ENCODE measurements around the gene ARHGAP15. TPM values are rescaled to one million over a fixed set of nuclear protein-coding genes. Genes with fewer than 3 reads are reported as not detected.

The ARHGAP15 gene
- polyA plus RNA-seq, 1 donor from 2014 or later = 190 TPM

DNA sequence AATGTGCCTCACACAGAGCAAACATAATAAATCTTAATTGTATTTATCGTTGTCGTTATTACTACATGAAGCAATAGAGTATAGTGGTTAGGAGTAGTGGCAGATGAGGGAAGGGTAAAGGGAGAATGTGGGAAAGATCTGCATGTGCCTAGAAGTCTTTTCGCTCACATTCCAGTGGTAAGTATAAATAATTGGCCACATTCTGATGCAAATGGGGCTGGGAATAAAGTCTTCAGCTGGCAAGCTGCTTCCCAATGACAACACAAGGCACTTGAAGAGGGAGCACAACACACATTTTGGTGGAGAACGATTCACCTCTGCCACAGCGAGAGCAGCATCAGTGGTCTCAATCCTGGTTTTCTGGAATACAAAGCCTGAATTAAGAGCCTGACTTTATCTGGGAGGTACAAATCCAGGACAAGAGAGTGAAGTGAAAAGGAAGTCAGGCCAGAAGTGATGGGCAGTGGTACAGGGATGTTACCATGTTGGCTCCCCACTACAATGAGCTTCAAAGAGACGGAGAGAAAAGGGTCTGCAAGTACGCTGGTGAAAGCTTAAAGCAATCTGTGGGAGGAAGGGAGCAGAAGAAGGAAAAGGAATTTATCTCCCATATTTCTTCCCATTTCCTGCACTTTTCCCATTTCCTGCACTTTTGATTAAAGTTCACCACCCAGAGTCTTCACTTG lies 112.3 kb downstream of the ARHGAP15 start:
- Mint-ChIP-seq H3K4me3 (no peak overlapping the region), H3K27ac (peak overlapping the region in 1 of 3 donors; percentile 72), H3K9me3 (no peaks in the 10 kb centered on the region), H3K4me1 (peaks cover 2 to 8% (median 4%) of the 10 kb centered on the region in 3 donors), H3K36me3 (peaks cover 12% of the 10 kb centered on the region), H3K27me3 (no peaks in the 10 kb centered on the region)

DNA sequence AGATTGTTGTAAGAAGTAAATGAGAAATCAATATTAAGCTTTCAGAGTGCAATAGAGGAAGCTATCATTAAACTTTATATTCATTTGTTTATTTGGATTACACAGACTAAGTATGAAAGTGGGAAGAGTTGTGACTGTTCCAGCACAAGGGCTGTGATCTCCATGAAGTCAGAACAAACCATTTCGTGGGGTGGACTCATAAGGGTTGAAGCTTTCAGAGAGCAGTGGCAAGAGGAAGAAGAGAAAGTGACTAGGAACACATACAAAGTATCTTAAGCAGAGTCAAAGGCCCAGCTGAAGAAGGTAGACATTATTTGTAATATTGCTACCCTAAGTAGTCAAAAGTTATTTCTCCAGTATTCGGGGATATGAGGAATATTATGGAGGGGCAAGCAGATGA lies 117.0 kb downstream of the ARHGAP15 start:
- H3K36me3 Mint-ChIP-seq = peaks cover 7% of the 10 kb centered on the region
- no peaks in the 10 kb centered on the region for H3K9me3 Mint-ChIP-seq
- H3K4me1 Mint-ChIP-seq = peaks cover 5 to 12% (median 12%) of the 10 kb centered on the region in 3 donors
- no peaks in the 10 kb centered on the region for H3K27me3 Mint-ChIP-seq
- no peak overlapping the region for H3K4me3 Mint-ChIP-seq
- H3K27ac Mint-ChIP-seq = no peak overlapping the region

DNA sequence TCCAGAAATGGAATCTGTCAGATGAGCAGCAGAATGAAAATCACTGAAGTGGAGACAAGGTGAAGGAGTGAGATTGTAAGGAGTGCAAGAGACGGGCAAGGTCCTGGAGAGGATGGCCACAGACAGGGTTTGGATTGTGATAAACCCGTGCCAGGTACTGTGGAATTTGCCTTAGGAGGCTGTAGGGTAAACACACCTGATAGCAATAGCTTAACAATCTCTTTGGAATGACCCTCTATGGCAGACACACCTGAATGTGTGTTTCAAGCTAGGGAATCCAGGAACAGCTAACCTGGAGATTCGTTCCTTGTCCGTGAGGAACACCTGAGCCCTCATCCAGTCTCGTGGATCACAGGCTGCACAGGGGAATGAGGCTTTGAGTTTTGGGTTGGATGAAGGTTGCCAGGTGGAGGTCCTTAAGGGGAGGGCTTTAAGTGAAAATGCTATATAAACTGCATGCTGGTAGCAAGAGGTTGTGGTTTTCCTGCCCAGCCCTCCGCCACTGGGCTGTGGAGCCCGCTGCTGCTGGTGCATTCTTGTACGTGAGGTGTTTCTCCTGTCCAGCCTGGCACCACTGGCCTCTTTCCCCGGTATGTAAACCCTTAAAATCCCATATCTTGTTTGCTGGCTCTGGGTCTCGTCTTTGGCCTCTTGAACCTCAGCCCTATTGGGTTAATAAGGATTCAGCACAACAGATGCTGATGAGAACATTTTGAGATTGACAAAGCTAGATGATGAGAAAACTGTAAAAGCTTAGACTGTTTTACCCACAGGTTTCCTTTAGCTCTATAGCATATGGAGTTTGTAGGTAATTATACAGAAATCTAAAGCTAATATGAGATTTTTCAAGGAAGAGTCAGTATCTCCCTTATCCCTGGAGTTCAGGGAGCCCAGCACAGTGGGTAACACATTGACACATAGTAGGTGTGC lies 117.9 kb downstream of the ARHGAP15 start:
- Mint-ChIP-seq H3K4me3 (peak overlapping the region in 1 of 4 donors; percentile 57), H3K9me3 (no peaks in the 10 kb centered on the region), H3K36me3 (peaks cover 3% of the 10 kb centered on the region), H3K27me3 (no peaks in the 10 kb centered on the region), H3K4me1 (peaks cover 12 to 17% (median 16%) of the 10 kb centered on the region in 3 donors), H3K27ac (peak overlapping the region in 1 of 3 donors; percentile 82)

DNA sequence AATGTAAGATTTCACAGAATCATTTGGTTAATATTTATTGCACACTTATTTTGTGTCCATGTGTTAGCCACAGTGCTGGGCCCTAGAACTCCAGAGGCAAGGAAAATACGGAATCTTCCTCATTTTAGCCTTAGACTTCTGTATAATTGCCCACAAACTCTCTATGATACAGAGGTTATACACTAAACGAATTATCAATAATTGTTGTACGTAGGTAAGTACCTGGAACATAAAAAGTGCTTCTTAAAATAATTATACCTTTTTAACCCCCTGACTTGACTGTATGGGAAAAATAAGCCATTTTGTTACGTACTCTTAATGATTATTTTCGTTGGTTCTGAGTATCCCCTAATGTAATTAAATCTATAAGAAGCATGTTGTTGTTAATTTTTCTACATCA lies 119.4 kb downstream of the ARHGAP15 start:
- Mint-ChIP-seq H3K36me3 (peaks cover 2% of the 10 kb centered on the region), H3K4me3 (no peak overlapping the region), H3K4me1 (peaks cover 21 to 28% (median 23%) of the 10 kb centered on the region in 3 donors), H3K27ac (peak overlapping the region in 2 of 3 donors; percentile 12 to 75), H3K9me3 (no peaks in the 10 kb centered on the region), H3K27me3 (no peaks in the 10 kb centered on the region)

DNA sequence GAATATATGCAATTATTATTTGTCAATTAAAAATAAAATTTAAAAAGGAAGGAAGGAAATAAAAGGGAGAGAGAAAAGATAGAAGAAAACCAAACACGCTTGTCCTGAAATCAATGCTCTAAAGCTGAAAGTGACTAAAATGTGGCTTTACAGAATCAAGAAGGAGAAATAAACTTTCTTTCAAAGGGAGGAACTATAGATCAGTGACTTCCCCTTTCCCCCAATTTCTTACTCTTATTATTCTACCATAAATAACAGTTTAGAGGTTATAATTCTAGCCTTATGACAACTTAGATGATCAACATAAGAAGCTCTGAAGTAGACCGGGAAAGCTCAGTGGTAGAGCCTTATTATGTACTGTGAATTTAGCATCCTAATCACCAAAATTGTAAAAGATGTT lies 122.5 kb downstream of the ARHGAP15 start:
- Mint-ChIP-seq H3K4me1 (peaks cover 38 to 51% (median 42%) of the 10 kb centered on the region in 3 donors), H3K27ac (peak overlapping the region in 2 of 3 donors; percentile 50 to 55), H3K36me3 (peaks cover 2% of the 10 kb centered on the region), H3K4me3 (peak overlapping the region in 2 of 4 donors; percentile 45 to 46), H3K27me3 (no peaks in the 10 kb centered on the region), H3K9me3 (no peaks in the 10 kb centered on the region)

DNA sequence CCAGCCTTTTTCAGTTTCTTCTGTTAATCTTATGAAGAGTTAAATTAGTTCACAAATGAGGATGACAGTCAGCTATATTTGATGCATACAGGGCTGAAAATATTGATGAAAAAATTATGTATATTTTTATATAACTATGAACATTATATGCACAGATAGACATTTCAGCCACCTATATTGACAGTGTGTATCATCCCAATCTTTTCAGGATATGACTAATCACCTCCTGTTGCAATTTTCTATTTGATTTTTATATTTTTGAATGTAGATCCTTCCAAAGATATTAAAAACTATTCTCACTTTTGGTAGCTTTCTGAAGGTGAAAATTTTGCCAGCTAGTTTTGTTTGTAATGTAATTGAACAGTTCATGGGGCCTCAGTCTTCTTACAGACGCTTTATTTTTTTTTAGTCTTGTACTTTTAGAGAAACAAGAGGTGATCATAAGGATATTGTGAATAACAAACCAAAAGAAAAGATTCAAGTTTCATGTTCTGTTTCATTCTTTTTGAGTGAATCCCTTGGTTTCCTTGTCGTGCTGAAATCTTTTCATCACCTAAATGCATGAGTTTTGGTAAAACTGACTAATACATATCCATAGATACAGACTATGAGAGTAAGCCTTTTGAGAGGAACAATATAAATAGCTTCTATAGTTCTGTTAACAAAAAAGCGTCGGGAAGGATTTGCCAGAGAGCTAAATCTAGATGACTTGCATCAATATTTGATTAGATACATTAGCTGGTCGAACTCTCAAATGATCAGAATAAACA lies 123.1 kb downstream of the ARHGAP15 start:
- Mint-ChIP-seq H3K27me3 (no peaks in the 10 kb centered on the region), H3K4me1 (peaks cover 38 to 52% (median 45%) of the 10 kb centered on the region in 3 donors), H3K27ac (peak overlapping the region; percentile 17 to 88 (median 55)), H3K4me3 (peak overlapping the region in 1 of 4 donors; percentile 40), H3K36me3 (peaks cover 2% of the 10 kb centered on the region), H3K9me3 (no peaks in the 10 kb centered on the region)

DNA sequence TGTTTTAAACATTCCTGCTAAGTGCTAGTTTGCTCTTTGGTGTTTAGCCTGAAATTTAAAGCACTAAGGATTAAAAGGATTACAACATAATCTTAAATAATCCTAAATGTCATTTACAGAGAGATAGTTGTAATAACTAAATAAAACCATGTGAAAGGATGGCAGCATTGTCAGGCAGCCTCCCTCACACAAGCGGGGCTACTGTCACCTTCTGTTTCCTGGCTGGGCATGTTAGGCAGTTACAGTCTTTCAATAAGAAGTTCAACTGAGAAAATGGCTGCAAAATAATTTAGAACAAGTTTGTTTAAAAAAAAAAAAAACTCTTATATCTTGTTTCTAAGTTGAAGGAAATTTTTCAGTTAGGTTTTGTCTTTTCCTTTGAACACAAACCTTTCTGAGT lies 124.9 kb downstream of the ARHGAP15 start:
- Mint-ChIP-seq H3K4me3 (peak overlapping the region in 1 of 4 donors; percentile 2), H3K9me3 (no peaks in the 10 kb centered on the region), H3K27me3 (no peaks in the 10 kb centered on the region), H3K4me1 (peaks cover 47 to 62% (median 48%) of the 10 kb centered on the region in 3 donors), H3K36me3 (no peaks in the 10 kb centered on the region), H3K27ac (peak overlapping the region in 2 of 3 donors; percentile 24 to 88)

DNA sequence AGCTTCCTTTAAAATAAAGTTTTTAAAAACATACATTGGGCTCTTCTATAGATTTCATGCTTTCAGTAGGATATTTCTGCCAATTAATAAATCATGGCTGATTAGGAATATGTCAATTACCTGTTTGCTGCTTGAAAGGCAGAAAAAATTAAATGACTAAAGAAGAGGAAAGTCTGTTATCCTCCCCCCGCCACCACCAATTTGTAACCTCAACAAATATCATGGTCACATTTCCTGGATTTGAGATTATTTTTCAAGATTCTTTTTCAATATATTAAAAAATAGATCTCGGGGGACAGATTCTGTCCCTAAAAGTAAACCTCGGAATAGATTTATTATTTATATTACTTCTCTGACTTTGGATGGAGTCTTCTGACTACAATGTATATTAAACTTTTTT lies 125.9 kb downstream of the ARHGAP15 start:
- peaks cover 50 to 66% (median 54%) of the 10 kb centered on the region in 3 donors for H3K4me1 Mint-ChIP-seq
- no peak overlapping the region for H3K4me3 Mint-ChIP-seq
- no peaks in the 10 kb centered on the region for H3K36me3 Mint-ChIP-seq
- peak overlapping the region in 1 of 3 donors; percentile 94 for H3K27ac Mint-ChIP-seq
- H3K9me3 Mint-ChIP-seq = no peaks in the 10 kb centered on the region
- H3K27me3 Mint-ChIP-seq = no peaks in the 10 kb centered on the region

DNA sequence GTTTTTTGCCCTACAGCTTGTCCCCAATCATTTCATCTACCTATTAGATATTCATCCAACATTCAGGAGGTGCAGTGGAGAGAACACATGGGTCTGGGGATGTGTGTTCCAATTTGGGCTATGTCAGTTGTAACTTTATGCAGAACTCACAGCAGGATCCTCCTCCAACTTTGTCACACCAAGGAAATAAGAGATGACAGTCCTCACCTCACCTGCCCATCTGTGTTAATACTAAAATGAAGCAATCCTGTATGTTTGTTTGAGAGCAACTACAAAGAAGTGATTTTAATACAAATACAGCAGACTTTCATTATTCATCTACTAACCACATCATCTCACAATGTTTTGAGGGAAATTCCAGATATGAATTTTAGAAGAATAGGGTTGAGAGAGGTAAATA lies 126.7 kb downstream of the ARHGAP15 start:
- Mint-ChIP-seq H3K4me3 (peak overlapping the region; percentile 9 to 86 (median 44)), H3K4me1 (peaks cover 47 to 60% (median 54%) of the 10 kb centered on the region in 3 donors)

DNA sequence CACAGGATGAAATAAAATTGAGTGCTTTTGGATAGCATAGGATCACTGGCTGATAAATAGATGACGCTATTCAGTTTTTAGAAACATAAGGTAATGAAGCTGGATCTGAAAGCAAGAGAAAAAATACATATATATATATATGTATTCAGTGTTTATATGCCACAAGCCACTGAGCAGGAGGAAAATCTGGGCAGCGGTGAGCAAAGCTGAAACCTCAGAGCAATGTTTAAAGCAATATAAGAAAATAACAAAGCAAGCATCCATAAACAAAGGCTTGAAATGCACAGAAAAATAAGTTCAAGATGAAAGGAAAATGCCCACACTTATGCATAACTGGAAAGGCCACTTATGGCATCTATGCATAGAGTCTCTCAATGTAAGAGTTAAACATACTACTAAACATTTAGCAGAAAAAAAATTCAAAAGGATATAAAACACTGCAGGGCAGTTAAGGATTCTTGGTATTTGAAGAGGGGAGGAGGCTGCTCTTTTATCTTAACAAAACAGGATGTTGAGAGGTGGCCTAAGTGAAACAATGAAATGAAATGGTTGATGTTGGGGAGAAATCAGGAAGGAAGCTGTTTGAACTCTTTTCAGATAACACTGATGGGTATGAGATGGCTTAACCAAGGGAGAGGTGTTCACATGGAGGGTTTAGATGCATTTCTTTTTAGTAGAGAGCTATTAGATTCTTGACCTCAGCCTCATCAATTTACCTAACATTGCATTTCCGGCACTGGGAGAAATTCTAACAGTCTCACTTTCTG lies 129.1 kb downstream of the ARHGAP15 start:
- peak overlapping the region; percentile 29 to 84 (median 55) for H3K27ac Mint-ChIP-seq
- no peaks in the 10 kb centered on the region for H3K9me3 Mint-ChIP-seq
- peaks cover 50 to 64% (median 53%) of the 10 kb centered on the region in 3 donors for H3K4me1 Mint-ChIP-seq
- peaks cover 2% of the 10 kb centered on the region for H3K36me3 Mint-ChIP-seq
- H3K27me3 Mint-ChIP-seq = no peaks in the 10 kb centered on the region
- H3K4me3 Mint-ChIP-seq = peak overlapping the region in 3 of 4 donors; percentile 2 to 49 (median 30)

More for the DNA sequence above, 126.7 kb downstream of the ARHGAP15 start:
- H3K27me3 Mint-ChIP-seq = no peaks in the 10 kb centered on the region
- no peaks in the 10 kb centered on the region for H3K9me3 Mint-ChIP-seq
- peak overlapping the region; percentile 57 to 97 (median 94) for H3K27ac Mint-ChIP-seq
- no peaks in the 10 kb centered on the region for H3K36me3 Mint-ChIP-seq

DNA sequence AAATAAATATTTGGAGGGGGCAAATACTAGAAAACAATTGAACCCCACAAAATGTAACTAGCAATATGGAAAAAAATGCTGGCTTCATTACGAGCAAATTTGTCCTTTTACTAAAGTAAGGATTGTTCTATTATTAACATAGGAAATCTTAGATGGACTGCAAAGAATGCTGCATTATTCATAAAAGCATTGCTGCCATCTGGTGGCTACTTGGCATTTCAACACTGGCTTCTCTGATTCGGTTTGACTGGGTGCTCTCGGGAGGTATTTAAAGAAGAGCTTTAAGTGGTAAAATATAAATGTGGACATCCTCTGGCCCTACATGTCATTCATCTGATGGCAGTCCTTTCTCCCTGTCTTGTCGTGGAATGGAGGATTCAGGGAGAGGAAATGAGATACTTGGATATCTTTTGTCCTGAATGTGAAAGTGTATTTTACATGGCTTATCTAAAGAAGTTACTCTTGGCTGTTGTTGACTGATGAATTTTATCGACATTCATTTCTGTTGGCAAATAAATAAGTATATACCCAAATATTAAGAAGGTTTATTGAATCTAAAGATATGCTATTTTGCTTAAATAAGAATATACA lies 130.2 kb downstream of the ARHGAP15 start:
- H3K36me3 Mint-ChIP-seq = peaks cover 4% of the 10 kb centered on the region
- H3K4me3 Mint-ChIP-seq = peak overlapping the region in 1 of 4 donors; percentile 7
- peaks cover 44 to 59% (median 47%) of the 10 kb centered on the region in 3 donors for H3K4me1 Mint-ChIP-seq
- H3K9me3 Mint-ChIP-seq = no peaks in the 10 kb centered on the region
- peak overlapping the region; percentile 1 to 91 (median 39) for H3K27ac Mint-ChIP-seq
- no peaks in the 10 kb centered on the region for H3K27me3 Mint-ChIP-seq

DNA sequence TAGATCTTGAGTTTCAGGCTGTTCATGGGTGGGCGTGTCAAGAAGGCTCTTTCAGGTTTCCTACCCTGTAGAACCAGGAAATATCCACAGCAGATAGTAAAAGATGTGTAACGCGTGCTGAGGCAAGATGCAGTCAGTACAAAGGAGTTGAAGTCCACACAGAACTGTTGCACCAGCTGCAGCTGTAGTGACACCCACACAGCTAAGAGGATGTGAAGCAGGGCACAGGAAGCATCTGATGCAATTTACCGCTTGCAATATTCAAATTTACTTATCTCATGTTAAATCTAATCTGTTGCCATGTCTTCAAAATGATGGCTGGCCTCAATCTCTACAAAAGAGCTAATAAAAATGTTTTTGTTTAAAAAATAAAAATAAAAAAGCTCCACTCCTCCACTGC lies 132.8 kb downstream of the ARHGAP15 start:
- H3K27me3 Mint-ChIP-seq = no peaks in the 10 kb centered on the region
- H3K27ac Mint-ChIP-seq = peak overlapping the region; percentile 46 to 96 (median 95)
- peaks cover 0 to 3% (median 2%) of the 10 kb centered on the region in 3 donors for H3K9me3 Mint-ChIP-seq
- peaks cover 29 to 43% (median 35%) of the 10 kb centered on the region in 3 donors for H3K4me1 Mint-ChIP-seq
- peak overlapping the region; percentile 7 to 60 (median 42) for H3K4me3 Mint-ChIP-seq
- peaks cover 5% of the 10 kb centered on the region for H3K36me3 Mint-ChIP-seq

DNA sequence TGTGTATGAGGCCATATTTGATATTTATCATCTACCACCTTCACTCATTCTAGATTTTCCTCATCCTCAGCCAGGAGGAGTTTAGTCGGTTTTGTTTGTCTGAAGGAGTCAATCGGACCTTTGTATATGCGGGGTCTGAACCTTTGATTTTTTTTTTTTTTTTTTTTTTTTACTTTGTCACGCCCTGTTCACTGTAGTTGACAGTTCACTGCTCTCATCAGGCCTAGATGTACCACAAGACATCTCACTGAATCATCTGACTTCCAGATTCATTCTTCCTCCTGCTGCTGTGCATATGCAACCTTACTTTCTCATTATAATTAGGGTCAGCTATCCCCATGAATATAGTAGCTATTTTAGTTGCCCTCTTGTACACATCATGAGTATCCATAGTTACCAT lies 133.2 kb downstream of the ARHGAP15 start:
- H3K4me3 Mint-ChIP-seq = peak overlapping the region; percentile 4 to 60 (median 16)
- peaks cover 0 to 3% (median 3%) of the 10 kb centered on the region in 3 donors for H3K9me3 Mint-ChIP-seq
- peaks cover 5% of the 10 kb centered on the region for H3K36me3 Mint-ChIP-seq
- H3K27ac Mint-ChIP-seq = peak overlapping the region; percentile 46 to 96 (median 95)
- H3K27me3 Mint-ChIP-seq = no peaks in the 10 kb centered on the region
- peaks cover 29 to 42% (median 35%) of the 10 kb centered on the region in 3 donors for H3K4me1 Mint-ChIP-seq

Data from IgD-negative memory B cell (primary cell).